ENCODE results near the gene NKX1-2. TPM values are rescaled to one million over a fixed set of nuclear protein-coding genes. Genes with fewer than 3 reads are reported as not detected.

The NKX1-2 gene
- total and polyA plus RNA-seq, 2 of the 8 experiments (the other 6 are each of a cell fraction or from before 2014, with no cell fraction given) = 12.7 to 34.9 TPM

DNA sequence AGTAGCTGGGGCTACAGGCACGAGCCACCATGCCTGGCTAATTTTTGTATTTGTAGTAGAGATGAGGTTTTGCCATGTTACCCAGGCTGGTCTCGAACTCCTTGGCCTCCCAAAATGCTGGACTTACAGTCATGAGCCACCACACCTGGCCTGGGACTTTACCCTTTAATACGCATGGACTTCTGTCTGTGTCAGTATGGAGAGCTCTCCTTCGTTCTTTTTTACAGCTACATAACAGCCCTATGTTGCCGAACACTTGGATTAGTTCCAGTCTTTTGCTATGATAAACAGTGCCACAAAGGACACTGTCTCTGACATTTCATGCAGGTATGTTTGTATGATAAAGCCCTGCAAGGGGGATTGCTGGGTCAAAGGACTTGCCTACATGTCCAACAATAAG, 20.3 kb downstream of the NKX1-2 start:
- CTCF ChIA-PET (ENCODE audit: partially characterized antibody) = interaction anchor here (0.6 to 1.6 kb wide), 2 partner anchors 11 to 329 kb away, joined by 3 to 6 read pairs; partner anchors contain the start of gene OAT
- Histone ChIP-seq H3K4ac (replicated peaks; ENCODE audit: insufficient read length, low read depth, low read length) (no peak overlapping the region), H4K20me1 (replicated peaks in 1 of 2; ENCODE audit: control insufficient read depth in 1 of 2, insufficient read depth in 2 of 2, low read length in 2 of 2) (no peaks in the 10 kb centered on the region), H3K4me2 (ENCODE audit: insufficient read depth in 1 of 2, low read depth in 2 of 2, low read length in 2 of 2) (no peak overlapping the region), H3K27ac (ENCODE audit: low read depth, low read length) (no peak overlapping the region), H3K23me2 (ENCODE audit: low read depth, low read length) (no peaks in the 10 kb centered on the region), H2AK5ac (ENCODE audit: low read depth, low read length) (no peak overlapping the region), H3K56ac (replicated peaks; ENCODE audit: insufficient read length, low read depth, low read length) (no peak overlapping the region), H2BK20ac (ENCODE audit: low read length) (0 out of 2 replicates have a peak overlapping the region, but pooled peaks have one; percentile 61), H3K4me3 (ENCODE audit: extremely low read depth in 1 of 4, insufficient read depth in 2 of 4, low read depth in 3 of 4, low read length in 4 of 4) (no peak overlapping the region), H3K79me2 (ENCODE audit: control insufficient read depth in 1 of 2, insufficient read depth in 2 of 2, low read length in 2 of 2) (no peaks in the 10 kb centered on the region), H3K23ac (ENCODE audit: insufficient read length) (no peak overlapping the region), H3K9me3 (ENCODE audit: insufficient read depth in 2 of 2, low read depth in 1 of 2, low read length in 1 of 2) (no peaks in the 10 kb centered on the region), H2BK12ac (ENCODE audit: low read depth, low read length) (no peak overlapping the region), H2BK15ac (ENCODE audit: low read length) (no peak overlapping the region), H2BK120ac (replicated peaks; ENCODE audit: low read depth, low read length) (peak overlapping the region; percentile 87), H3K4me1 (replicated peaks in 1 of 4; ENCODE audit: control insufficient read depth in 3 of 4, insufficient read depth in 4 of 4, low read length in 3 of 4) (no peaks in the 10 kb centered on the region), H3K14ac (ENCODE audit: insufficient read length) (no peak overlapping the region), H4K8ac (ENCODE audit: extremely low read depth, insufficient read depth, low read length) (no peak overlapping the region), H2BK5ac (ENCODE audit: low read depth, low read length) (no peak overlapping the region), H4K91ac (replicated peaks; ENCODE audit: insufficient read length, low read length) (no peak overlapping the region), H3K36me3 (ENCODE audit: control insufficient read depth in 2 of 4, insufficient read depth in 4 of 4, low read length in 3 of 4) (no peaks in the 10 kb centered on the region), H3K18ac (ENCODE audit: extremely low read depth, low read length) (no peak overlapping the region), H3K9ac (replicated peaks in 1 of 4; ENCODE audit: extremely low read depth in 1 of 4, low read depth in 3 of 4, low read length in 3 of 4) (no peak overlapping the region), H3K79me1 (ENCODE audit: low read depth, low read length) (no peaks in the 10 kb centered on the region), H3K27me3 (replicated peaks in 1 of 4; ENCODE audit: control insufficient read depth in 3 of 4, extremely low read depth in 1 of 4, insufficient read depth in 3 of 4, low read length in 3 of 4) (no peaks in the 10 kb centered on the region), H4K5ac (ENCODE audit: insufficient read length, low read depth, low read length) (no peak overlapping the region), H2AFZ (ENCODE audit: low read length) (no peak overlapping the region)
- FAIRE-seq (no peak), DNase-seq (ENCODE audit: low read depth in 1 of 2, low spot score in 2 of 2) (no peak)
- 79% methylated on average over 5 of the region's 5 CpGs; no CpG with 5 or more reads in 1 of the 2 experiments for WGBS, 2 experiments (ENCODE audit: extremely low coverage in 1 of 2, insufficient coverage in 1 of 2, insufficient read length in 1 of 2, insufficient replicate concordance in 2 of 2, low coverage in 1 of 2, low lambda C conversion rate in 2 of 2, missing lambda C conversion rate in 1 of 2)
- POLR2A ChIA-PET (ENCODE audit: partially characterized antibody) = interaction anchor here (2.8 kb wide), 1 partner anchor 11 kb away, joined by 13 read pairs; the partner anchor contains the start of gene OAT
- TF ChIP-seq, protein P1, sequence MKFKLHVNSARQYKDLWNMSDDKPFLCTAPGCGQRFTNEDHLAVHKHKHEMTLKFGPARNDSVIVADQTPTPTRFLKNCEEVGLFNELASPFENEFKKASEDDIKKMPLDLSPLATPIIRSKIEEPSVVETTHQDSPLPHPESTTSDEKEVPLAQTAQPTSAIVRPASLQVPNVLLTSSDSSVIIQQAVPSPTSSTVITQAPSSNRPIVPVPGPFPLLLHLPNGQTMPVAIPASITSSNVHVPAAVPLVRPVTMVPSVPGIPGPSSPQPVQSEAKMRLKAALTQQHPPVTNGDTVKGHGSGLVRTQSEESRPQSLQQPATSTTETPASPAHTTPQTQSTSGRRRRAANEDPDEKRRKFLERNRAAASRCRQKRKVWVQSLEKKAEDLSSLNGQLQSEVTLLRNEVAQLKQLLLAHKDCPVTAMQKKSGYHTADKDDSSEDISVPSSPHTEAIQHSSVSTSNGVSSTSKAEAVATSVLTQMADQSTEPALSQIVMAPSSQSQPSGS (IDR thresholded peaks at IDR 0.05; ENCODE audit: low read length) = no peak
- TF ChIP-seq SUZ12 (IDR thresholded peaks at IDR 0.05; ENCODE audit: low read length) = no peak
- no peak for TF ChIP-seq HDAC2 (IDR thresholded peaks at IDR 0.05; ENCODE audit: borderline replicate concordance in 1 of 2, low read depth in 2 of 2, low read length in 2 of 2)
- TF ChIP-seq POLR2AphosphoS5 (IDR thresholded peaks at IDR 0.05; ENCODE audit: low read depth, low read length) = no peak
- no peak for TF ChIP-seq GABPA (IDR thresholded peaks at IDR 0.05; ENCODE audit: borderline replicate concordance, insufficient read depth, low read length)
- no peak for TF ChIP-seq YY1 (IDR thresholded peaks at IDR 0.05; ENCODE audit: low read depth, low read length)
- TF ChIP-seq CTBP2 (IDR thresholded peaks at IDR 0.05; ENCODE audit: borderline replicate concordance, insufficient read depth, insufficient read length, low read length) = no peak
- TF ChIP-seq PHF8 (conservative IDR thresholded peaks at IDR 0.05; ENCODE audit: low read depth, low read length) = no peak
- no peak for TF ChIP-seq CREB1 (IDR thresholded peaks at IDR 0.05)
- no peak for TF ChIP-seq CBX8 (IDR thresholded peaks at IDR 0.05; ENCODE audit: borderline replicate concordance, low read depth, low read length)
- TF ChIP-seq BRCA1 (IDR thresholded peaks at IDR 0.05; ENCODE audit: low read depth, low read length) = no peak
- TF ChIP-seq CHD1 (IDR thresholded peaks at IDR 0.05; ENCODE audit: low read depth, low read length) = no peak
- no peak for TF ChIP-seq CHD2 (IDR thresholded peaks at IDR 0.05; ENCODE audit: low read length)

All from H1 (cell line).